Smooth muscle cell (in vitro differentiated cells): ENCODE measurements around the gene NLGN1. TPM values are rescaled to one million over a fixed set of nuclear protein-coding genes. Genes with fewer than 3 reads are reported as not detected.

Experiments
- DNase-seq: peaks from one replicate; lab custom pipeline; 2025; ENCODE audit not compliant: unreplicated experiment; lab: John Stamatoyannopoulos, UW
- H2AFZ ChIP-seq: fragments of 200-600 bp; sonication (generic); 2 replicates; pipeline ENCODE4 v1.6.0; 2016; ENCODE audit warnings: antibody characterized with exemption, low read depth, mild to moderate bottlenecking
- H3F3A ChIP-seq: fragments of 200-600 bp; sonication (generic); 2 replicates; pipeline ENCODE4 v1.6.0; 2017; ENCODE audit warnings: antibody characterized with exemption, low read depth
- H3K27ac ChIP-seq: fragments of 200-600 bp; sonication (generic); 2 replicates; pipeline ENCODE4 v1.5.1; 2016; ENCODE audit warnings: low read depth, mild to moderate bottlenecking
- H3K27me3 ChIP-seq: fragments of 200-600 bp; sonication (generic); 2 replicates; pipeline ENCODE4 v1.6.1; 2016; ENCODE audit warnings: low read depth, mild to moderate bottlenecking
- H3K36me3 ChIP-seq: fragments of 200-600 bp; sonication (generic); 2 replicates; pipeline ENCODE4 v1.5.1; 2016; ENCODE audit warnings: low read depth
- H3K4me1 ChIP-seq: fragments of 200-600 bp; sonication (generic); 2 replicates; pipeline ENCODE4 v1.5.1; 2016; ENCODE audit warnings: low read depth
- H3K4me2 ChIP-seq: fragments of 200-600 bp; sonication (generic); 2 replicates; pipeline ENCODE4 v1.6.0; 2016; ENCODE audit warnings: mild to moderate bottlenecking
- H3K4me3 ChIP-seq: fragments of 200-600 bp; sonication (generic); 2 replicates; pipeline ENCODE4 v1.5.1; 2016; ENCODE audit warnings: mild to moderate bottlenecking
- H3K79me2 ChIP-seq: fragments of 200-600 bp; sonication (generic); 2 replicates; pipeline ENCODE4 v1.6.0; 2016; ENCODE audit warnings: low read depth, mild to moderate bottlenecking
- H3K9ac ChIP-seq: fragments of 200-600 bp; sonication (generic); 2 replicates; pipeline ENCODE4 v1.6.0; 2016; ENCODE audit warnings: low read depth
- H3K9me3 ChIP-seq: fragments of 200-600 bp; sonication (generic); replicated peaks from 2 replicates; pipeline ENCODE4 v1.5.1; 2016; ENCODE audit warnings: low read depth
- H4K20me1 ChIP-seq: fragments of 200-600 bp; sonication (generic); 2 replicates; pipeline ENCODE4 v1.6.0; 2016; ENCODE audit warnings: low read depth
- CTCF ChIP-seq: fragments of 200-600 bp; sonication (generic); IDR thresholded peaks from 2 replicates; pipeline ENCODE4 v1.5.1; 2017; ENCODE audit warnings: borderline replicate concordance, mild to moderate bottlenecking, antibody characterized with exemption; ENCODE audit not compliant: insufficient read depth, poor library complexity, severe bottlenecking
- WGBS: methylation state at CpG from one replicate; pipeline ENCODE4 v1.1.7; 2016; ENCODE audit warnings: low lambda C conversion rate; 5-methylcytosine and 5-hydroxymethylcytosine counted together
- polyA plus RNA-seq: library from polyadenylated mRNA; unstranded; fragments of >200 nt; fragmentation: Nextera tagmentation; extraction: Ambion mirVana; gene quantifications from 2 replicates; pipeline ENCODE4 v1.2.1, GENCODE V29; 2016
- total RNA-seq: library from RNA; depleted of rRNA; stranded (reverse); fragments of >200 nt; gene quantifications from 2 replicates; pipeline ENCODE4 v1.2.3, GENCODE V29; 2014

NLGN1 gene
- total and polyA plus RNA-seq, 2 experiments from 2014 or later, result 0.04 TPM; not detected in 1

GRCh38 chr3:173938159-173938558 is 540.6 kb downstream of the NLGN1 start:
- H3K4me1 ChIP-seq, result peaks cover 20% of the 10 kb centered on the region
- peak overlapping the region; percentile 30 for H3K27ac ChIP-seq
- H3K79me2 ChIP-seq, result no peaks in the 10 kb centered on the region
- H3K4me3 ChIP-seq, result no peak overlapping the region
- no peaks in the 10 kb centered on the region for H4K20me1 ChIP-seq
- WGBS, result 21% methylated on average over 4 of the region's 4 CpGs
- H3K9me3 ChIP-seq, result no peaks in the 10 kb centered on the region
- no peaks in the 10 kb centered on the region for H3K27me3 ChIP-seq
- H3F3A ChIP-seq, result no peaks in the 10 kb centered on the region
- peak overlapping the region; percentile 14 for H3K9ac ChIP-seq
- no peak for DNase-seq
- H3K4me2 ChIP-seq, result peak overlapping the region; percentile 53
- no peak overlapping the region for H2AFZ ChIP-seq
- no peaks in the 10 kb centered on the region for H3K36me3 ChIP-seq
- no peak for TF ChIP-seq CTCF

- peak overlapping the region; percentile 52 for H2AFZ ChIP-seq
- peak overlapping the region; percentile 30 for H3K27ac ChIP-seq
- H3K27me3 ChIP-seq, result no peaks in the 10 kb centered on the region
- TF ChIP-seq CTCF, result no peak
- H3K9me3 ChIP-seq, result no peaks in the 10 kb centered on the region
- H4K20me1 ChIP-seq, result no peaks in the 10 kb centered on the region
- H3K4me1 ChIP-seq, result peaks cover 17% of the 10 kb centered on the region
- H3F3A ChIP-seq, result no peaks in the 10 kb centered on the region
- no peak for DNase-seq
- H3K79me2 ChIP-seq, result no peaks in the 10 kb centered on the region
- H3K36me3 ChIP-seq, result no peaks in the 10 kb centered on the region
- peak overlapping the region; percentile 53 for H3K4me2 ChIP-seq
- peak overlapping the region; percentile 14 for H3K9ac ChIP-seq
- H3K4me3 ChIP-seq, result no peak overlapping the region
- 36% methylated on average over 2 of the region's 2 CpGs for WGBS
Observed at GRCh38 chr3:173938616-173939015, 541.1 kb downstream of the NLGN1 start.

GRCh38 chr3:173939331-173939730 is 541.8 kb downstream of the NLGN1 start:
- Histone ChIP-seq H3K4me2 (no peak overlapping the region), H3K4me1 (peaks cover 15% of the 10 kb centered on the region), H3K27ac (no peak overlapping the region), H3K9ac (no peak overlapping the region), H3F3A (no peaks in the 10 kb centered on the region), H3K79me2 (no peaks in the 10 kb centered on the region), H4K20me1 (no peaks in the 10 kb centered on the region), H3K36me3 (no peaks in the 10 kb centered on the region), H3K27me3 (no peaks in the 10 kb centered on the region), H3K4me3 (no peak overlapping the region), H2AFZ (no peak overlapping the region), H3K9me3 (no peaks in the 10 kb centered on the region)
- TF ChIP-seq CTCF, result no peak
- 92% methylated on average over 2 of the region's 2 CpGs for WGBS
- DNase-seq, result no peak

GRCh38 chr3:173943264-173943663 is 545.7 kb downstream of the NLGN1 start:
- Histone ChIP-seq H3K36me3 (no peaks in the 10 kb centered on the region), H3K4me1 (peaks cover 16% of the 10 kb centered on the region), H4K20me1 (no peaks in the 10 kb centered on the region), H3K9ac (no peak overlapping the region), H3K4me2 (no peak overlapping the region), H3K27ac (no peak overlapping the region), H2AFZ (no peak overlapping the region), H3K4me3 (no peak overlapping the region), H3F3A (no peaks in the 10 kb centered on the region), H3K79me2 (no peaks in the 10 kb centered on the region), H3K9me3 (no peaks in the 10 kb centered on the region), H3K27me3 (no peaks in the 10 kb centered on the region)
- no peak for DNase-seq
- 80% methylated on average over 3 of the region's 3 CpGs for WGBS
- no peak for TF ChIP-seq CTCF
